ENCODE results near the gene C9orf50. TPM values are rescaled to one million over a fixed set of nuclear protein-coding genes. Genes with fewer than 3 reads are reported as not detected.

Gene C9orf50
- total RNA-seq, 2 donors from 2014 or later: not detected

DNA sequence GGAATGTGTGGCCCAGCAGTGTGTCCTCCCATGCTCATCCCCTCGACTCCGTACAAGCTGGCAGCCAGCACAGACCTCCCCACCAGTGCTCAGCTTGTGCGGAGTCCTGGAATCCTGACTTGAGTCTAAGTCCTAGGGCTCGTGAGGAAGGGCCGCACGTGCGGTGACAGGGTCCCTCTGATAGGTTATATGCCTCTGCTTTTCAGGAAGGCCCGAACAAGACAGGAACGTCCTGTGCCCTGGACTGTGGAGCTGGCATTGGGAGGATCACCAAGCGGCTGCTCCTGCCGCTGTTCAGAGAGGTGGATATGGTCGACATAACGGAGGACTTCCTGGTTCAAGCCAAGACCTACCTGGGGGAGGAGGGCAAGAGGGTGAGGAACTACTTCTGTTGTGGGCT, 12.9 kb upstream of the C9orf50 start:
- TF ChIP-seq, protein P1, sequence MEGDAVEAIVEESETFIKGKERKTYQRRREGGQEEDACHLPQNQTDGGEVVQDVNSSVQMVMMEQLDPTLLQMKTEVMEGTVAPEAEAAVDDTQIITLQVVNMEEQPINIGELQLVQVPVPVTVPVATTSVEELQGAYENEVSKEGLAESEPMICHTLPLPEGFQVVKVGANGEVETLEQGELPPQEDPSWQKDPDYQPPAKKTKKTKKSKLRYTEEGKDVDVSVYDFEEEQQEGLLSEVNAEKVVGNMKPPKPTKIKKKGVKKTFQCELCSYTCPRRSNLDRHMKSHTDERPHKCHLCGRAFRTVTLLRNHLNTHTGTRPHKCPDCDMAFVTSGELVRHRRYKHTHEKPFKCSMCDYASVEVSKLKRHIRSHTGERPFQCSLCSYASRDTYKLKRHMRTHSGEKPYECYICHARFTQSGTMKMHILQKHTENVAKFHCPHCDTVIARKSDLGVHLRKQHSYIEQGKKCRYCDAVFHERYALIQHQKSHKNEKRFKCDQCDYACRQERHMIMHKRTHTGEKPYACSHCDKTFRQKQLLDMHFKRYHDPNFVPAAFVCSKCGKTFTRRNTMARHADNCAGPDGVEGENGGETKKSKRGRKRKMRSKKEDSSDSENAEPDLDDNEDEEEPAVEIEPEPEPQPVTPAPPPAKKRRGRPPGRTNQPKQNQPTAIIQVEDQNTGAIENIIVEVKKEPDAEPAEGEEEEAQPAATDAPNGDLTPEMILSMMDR (IDR thresholded peaks at IDR 0.05): no peak
- Histone ChIP-seq H3K36me3 (peaks cover 17% of the 10 kb centered on the region), H3K27me3 (no peaks in the 10 kb centered on the region), H3K9ac (ENCODE audit: low read depth in 2 of 2, low read length in 2 of 2) (no peak overlapping the region), H3K4me1 (no peaks in the 10 kb centered on the region), H3K9me3 (no peaks in the 10 kb centered on the region), H3K4me3 (no peak overlapping the region), H3K27ac (no peak overlapping the region)
- intact Hi-C loops (cut with DNase I): no loop called here
- DNase-seq: no peak

DNA sequence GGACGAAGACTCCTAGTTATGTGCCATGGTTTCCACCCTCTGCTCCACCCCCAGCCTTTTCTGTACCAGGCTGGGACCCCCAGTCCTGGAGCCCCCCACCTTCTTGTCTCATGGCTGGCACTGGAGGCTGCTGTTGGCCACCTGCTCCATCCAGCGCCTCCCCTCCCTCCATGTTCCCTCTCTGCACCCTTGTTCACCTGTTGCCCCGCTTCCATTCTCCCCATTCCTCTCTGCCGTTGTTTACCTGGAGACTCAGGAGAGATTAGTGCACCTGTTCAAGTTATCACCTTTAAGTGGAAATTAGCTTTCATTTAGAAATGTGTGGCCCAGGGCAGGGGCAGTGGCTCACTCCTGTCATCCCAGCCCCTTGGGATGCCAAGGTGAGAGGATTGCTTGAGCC, 12.3 kb upstream of the C9orf50 start:
- Histone ChIP-seq H3K9ac (ENCODE audit: low read depth in 2 of 2, low read length in 2 of 2) (no peak overlapping the region), H3K4me3 (no peak overlapping the region), H3K27me3 (no peaks in the 10 kb centered on the region), H3K36me3 (peaks cover 15% of the 10 kb centered on the region), H3K27ac (no peak overlapping the region), H3K4me1 (peaks cover under 1% of the 10 kb centered on the region), H3K9me3 (no peaks in the 10 kb centered on the region)
- intact Hi-C loops (cut with DNase I): no loop called here
- DNase-seq: no peak
- TF ChIP-seq, protein P1 (IDR thresholded peaks at IDR 0.05): no peak

DNA sequence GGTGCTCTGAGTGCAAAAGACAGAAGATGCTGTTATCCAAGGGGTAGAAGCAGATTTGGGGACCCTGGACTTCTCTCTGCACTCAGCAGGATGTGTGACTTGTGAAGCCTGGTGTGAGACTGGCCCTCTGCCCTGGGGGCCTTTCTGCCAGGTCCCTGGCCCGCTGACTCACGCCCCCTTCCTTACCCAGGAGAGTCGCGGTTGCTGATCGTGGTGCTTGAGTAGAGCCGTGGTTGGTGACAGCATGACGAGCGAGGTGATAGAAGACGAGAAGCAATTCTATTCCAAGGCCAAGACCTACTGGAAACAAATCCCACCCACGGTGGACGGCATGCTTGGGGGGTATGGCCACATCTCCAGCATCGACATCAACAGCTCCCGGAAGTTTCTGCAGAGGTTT, 11.6 kb upstream of the C9orf50 start:
- H3K27ac ChIP-seq: no peak overlapping the region
- H3K4me1 ChIP-seq: peaks cover 8% of the 10 kb centered on the region
- peaks cover 15% of the 10 kb centered on the region for H3K36me3 ChIP-seq
- no peak for DNase-seq
- TF ChIP-seq, protein P1 (IDR thresholded peaks at IDR 0.05): no peak
- intact Hi-C loops (cut with DNase I): no loop called here
- H3K27me3 ChIP-seq: no peaks in the 10 kb centered on the region
- H3K4me3 ChIP-seq: no peak overlapping the region
- H3K9me3 ChIP-seq: no peaks in the 10 kb centered on the region
- H3K9ac ChIP-seq (ENCODE audit: low read depth in 2 of 2, low read length in 2 of 2): no peak overlapping the region

DNA sequence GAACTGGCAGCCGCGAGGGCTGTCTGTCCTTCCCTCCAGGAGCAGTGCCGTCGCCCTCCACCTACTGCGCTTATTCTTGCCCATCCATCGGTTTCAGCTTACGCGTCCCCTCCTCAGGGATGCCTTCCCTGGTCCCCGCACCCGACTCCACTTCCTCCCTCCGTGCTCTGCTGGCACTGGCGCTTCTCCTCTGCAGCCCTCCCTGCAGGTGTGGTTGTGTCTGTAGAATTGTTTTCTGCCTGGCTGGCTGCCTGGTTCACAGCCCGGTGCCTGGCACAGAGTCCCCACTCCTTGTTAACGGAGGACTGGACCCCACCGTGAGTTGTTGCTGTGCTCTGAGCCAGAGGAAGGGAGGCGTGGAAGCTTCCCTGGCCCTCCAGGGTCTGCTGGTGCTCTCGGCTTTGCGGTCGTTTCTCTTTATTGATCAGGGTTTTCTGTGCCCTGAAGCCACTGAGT, 10.8 kb upstream of the C9orf50 start:
- Histone ChIP-seq H3K9ac (ENCODE audit: low read depth in 2 of 2, low read length in 2 of 2) (no peak overlapping the region), H3K36me3 (peaks cover 10% of the 10 kb centered on the region), H3K4me1 (peaks cover 10% of the 10 kb centered on the region), H3K27me3 (no peaks in the 10 kb centered on the region), H3K4me3 (no peak overlapping the region), H3K9me3 (no peaks in the 10 kb centered on the region), H3K27ac (no peak overlapping the region)
- intact Hi-C loops (cut with DNase I): no loop called here
- no peak for DNase-seq
- TF ChIP-seq, protein P1 (IDR thresholded peaks at IDR 0.05): no peak

DNA sequence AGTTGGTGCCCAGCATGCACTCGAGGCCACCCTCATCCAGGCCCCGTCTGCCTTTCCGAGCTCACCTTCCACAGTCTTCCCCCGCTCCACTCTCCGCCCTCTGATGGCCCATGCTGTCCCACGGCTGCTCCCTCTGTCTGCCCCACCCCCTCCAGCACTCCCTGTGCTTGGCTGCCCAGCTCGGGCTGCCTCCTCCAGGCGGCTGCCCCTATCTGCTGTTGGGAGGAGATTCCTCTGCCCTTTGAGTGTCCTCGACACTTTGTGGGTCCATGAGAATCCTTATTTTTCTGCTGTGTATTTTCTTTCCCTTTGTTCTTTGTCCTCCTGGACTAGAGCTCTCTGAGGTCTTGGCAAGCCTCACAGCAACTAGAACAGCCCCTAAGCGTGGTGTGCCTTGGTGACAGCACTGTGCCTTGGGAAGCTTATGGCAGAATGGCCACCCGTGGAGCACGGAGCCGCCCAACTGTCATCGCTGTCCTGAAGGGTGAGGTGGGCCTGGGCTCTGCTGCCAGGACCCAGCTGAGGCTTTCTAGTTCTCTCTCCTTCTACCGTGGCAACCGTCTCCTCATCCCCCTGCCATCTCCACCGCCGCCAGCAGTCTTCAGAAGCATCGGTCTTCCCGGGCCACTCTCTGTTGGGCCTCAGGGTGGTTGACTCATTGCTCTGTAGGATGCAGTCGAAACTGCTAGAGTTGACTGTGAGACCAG, 10.2 kb upstream of the C9orf50 start:
- peaks cover 10% of the 10 kb centered on the region for H3K36me3 ChIP-seq
- TF ChIP-seq, protein P1 (IDR thresholded peaks at IDR 0.05): no peak
- H3K9me3 ChIP-seq: no peaks in the 10 kb centered on the region
- peaks cover 10% of the 10 kb centered on the region for H3K4me1 ChIP-seq
- intact Hi-C loops (cut with DNase I): no loop called here
- H3K27me3 ChIP-seq: no peaks in the 10 kb centered on the region
- H3K9ac ChIP-seq (ENCODE audit: low read depth in 2 of 2, low read length in 2 of 2): no peak overlapping the region
- H3K27ac ChIP-seq: no peak overlapping the region
- DNase-seq: no peak
- H3K4me3 ChIP-seq: no peak overlapping the region

All from colonic mucosa (tissue), 4 donors.